Melanocyte of skin (primary cell): Measurements from ENCODE around the gene TIMM21. TPM values are rescaled to one million over a fixed set of nuclear protein-coding genes. Genes with fewer than 3 reads are reported as not detected.

ENCODE experiments used
- total RNA-seq, 2 donors: library from RNA; depleted of rRNA; stranded (reverse); fragments of >200 nt; gene quantifications; 2 replicates each; pipeline ENCODE4 v1.2.3, GENCODE V29; 2012

Gene TIMM21, protein sequence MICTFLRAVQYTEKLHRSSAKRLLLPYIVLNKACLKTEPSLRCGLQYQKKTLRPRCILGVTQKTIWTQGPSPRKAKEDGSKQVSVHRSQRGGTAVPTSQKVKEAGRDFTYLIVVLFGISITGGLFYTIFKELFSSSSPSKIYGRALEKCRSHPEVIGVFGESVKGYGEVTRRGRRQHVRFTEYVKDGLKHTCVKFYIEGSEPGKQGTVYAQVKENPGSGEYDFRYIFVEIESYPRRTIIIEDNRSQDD
- total RNA-seq: 10 to 100 TPM; 14.1 to 23.6 TPM

DNA sequence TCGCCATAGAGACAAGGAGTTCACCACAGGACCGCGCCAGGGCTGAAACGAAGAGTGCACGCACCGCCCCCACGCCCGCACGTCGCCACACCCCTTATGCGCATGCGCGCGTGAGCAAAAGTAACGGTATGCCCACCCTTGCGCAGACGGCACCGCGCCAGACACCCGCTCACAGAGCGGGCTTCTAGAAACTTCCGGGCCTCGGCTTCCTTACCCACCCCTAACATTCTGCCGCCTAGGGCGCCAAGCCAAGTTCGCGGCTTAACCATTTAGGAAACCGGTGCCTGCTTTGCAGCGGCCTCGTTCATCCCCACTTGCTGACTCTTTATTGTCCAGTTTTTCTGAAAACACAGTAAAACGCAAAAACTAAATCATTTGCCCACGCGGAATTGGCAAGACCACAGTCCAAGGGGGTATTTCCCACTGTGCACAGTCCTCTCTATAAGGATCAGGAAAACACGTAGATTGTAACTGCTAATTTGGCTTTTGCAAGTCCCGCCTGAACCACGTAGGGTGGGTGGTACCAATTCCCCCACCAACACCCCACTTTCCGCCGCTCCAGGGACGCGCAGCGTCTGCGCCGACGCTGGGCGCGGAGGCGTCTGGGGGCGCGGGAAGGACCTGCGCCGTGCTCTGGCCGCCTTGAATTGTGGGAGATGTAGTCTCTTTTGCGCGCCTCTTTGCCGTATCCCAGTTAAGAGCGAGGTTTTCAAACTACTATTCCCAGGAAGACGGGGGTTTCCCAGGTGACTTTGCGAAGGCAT is at the start of gene TIMM21, which contains the start of gene FBXO15:
Gene TIMM21, plus strand, starts transcription at position 745 of the 764 bp plus-strand sequence. CDS start 286 bp downstream, outside the sequence.
Gene FBXO15, minus strand, starts transcription at position 56 of the 764 bp plus-strand sequence. Its CDS starts 49 bp downstream, at position 7.

Other genes with a start within 250 kb of the TIMM21 start
- 1 to 10 TPM in 1 of 2 donors, under 1 TPM in 1; 0.33 to 1.4 TPM for gene FBXO15, start 689 bp upstream of the TIMM21 start, total RNA-seq
- gene CYB5A, start 143.4 kb downstream of the TIMM21 start, total RNA-seq: 10 to 100 TPM; 35.0 to 36.5 TPM
- gene C18orf63, start 167.3 kb downstream of the TIMM21 start, total RNA-seq: not detected